ENCODE data around the gene CHAMP1. TPM values are rescaled to one million over a fixed set of nuclear protein-coding genes. Genes with fewer than 3 reads are reported as not detected.

Gene CHAMP1
- total and polyA plus RNA-seq, 2 of the 8 experiments (the other 6 are each of a cell fraction or from before 2014, with no cell fraction given) = 26.8 to 41.9 TPM

DNA sequence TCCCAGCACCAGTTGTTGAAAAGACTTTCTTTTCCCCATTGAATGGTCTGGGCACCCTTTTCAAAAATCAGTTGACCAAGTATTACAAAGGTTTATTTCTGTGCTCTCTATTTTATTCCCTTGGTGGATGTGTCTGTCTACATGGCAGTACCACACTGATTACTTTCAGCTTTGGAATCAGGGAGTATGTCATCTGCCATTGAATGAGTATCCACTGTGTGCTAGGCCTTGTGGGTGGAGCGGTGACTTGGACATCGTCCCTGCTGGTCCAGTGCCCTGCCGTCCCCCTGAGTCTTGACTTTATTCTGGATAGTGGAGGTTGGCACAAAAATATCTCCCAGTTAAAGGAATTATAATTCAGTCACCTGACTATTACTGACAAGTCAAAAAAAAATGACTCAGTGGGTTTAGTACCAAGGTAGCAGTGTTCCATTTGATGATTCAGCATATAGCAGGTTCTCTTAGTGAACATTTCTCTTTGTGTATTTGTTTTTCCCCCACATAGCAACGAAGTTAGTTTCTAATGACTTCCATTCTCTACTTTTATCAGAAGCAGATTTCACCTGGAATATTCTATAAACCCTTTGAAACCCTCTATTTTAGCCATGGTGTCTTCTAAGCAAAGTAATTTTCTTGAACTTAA lies 29.0 kb upstream of the CHAMP1 start (continued):
- no peak for TF ChIP-seq ZNF274 (IDR thresholded peaks at IDR 0.05; ENCODE audit: borderline replicate concordance, extremely low read depth, low read length)
- TF ChIP-seq CBX5 (IDR thresholded peaks at IDR 0.05; ENCODE audit: low read depth, low read length) = no peak
- no peak for TF ChIP-seq GABPA (IDR thresholded peaks at IDR 0.05; ENCODE audit: borderline replicate concordance, insufficient read depth, low read length)
- no peak for TF ChIP-seq KDM1A (IDR thresholded peaks at IDR 0.05; ENCODE audit: borderline replicate concordance, low read length)
- TF ChIP-seq SIX5 (IDR thresholded peaks at IDR 0.05; ENCODE audit: low read depth, low read length) = no peak
- no peak for TF ChIP-seq JUN (IDR thresholded peaks at IDR 0.05; ENCODE audit: low read depth, low read length)
- TF ChIP-seq HDAC2 (IDR thresholded peaks at IDR 0.05; ENCODE audit: borderline replicate concordance in 1 of 2, low read depth in 2 of 2, low read length in 2 of 2) = no peak
- no peak for TF ChIP-seq GTF2F1 (IDR thresholded peaks at IDR 0.05; ENCODE audit: borderline replicate concordance, low read depth, low read length)
